Lower lobe of right lung (tissue), 2 donors: ENCODE data around the gene CAPZB. TPM values are rescaled to one million over a fixed set of nuclear protein-coding genes. Genes with fewer than 3 reads are reported as not detected.

Source experiments
- ATAC-seq, 2 donors: fragments of 200-7000 bp; cut with Tn5 transposase; one replicate each; pipeline ENCODE4 v1.9.1; 2020 to 2022; ENCODE audit warnings: mild to moderate bottlenecking in 2 of 2, moderate library complexity in 2 of 2
- DNase-seq: peaks from one replicate; pipeline ENCODE4 v3.0.0-alpha.2; 2020
- H3K27ac ChIP-seq: fragments of 200-600 bp; one replicate; pipeline ENCODE4 v1.8.0; 2022
- H3K27me3 ChIP-seq: fragments of 200-600 bp; one replicate; pipeline ENCODE4 v1.8.0; 2022; ENCODE audit warnings: low read depth
- H3K36me3 ChIP-seq: fragments of 200-600 bp; one replicate; pipeline ENCODE4 v1.8.0; 2022; ENCODE audit warnings: mild to moderate bottlenecking
- H3K4me1 ChIP-seq: fragments of 200-600 bp; one replicate; pipeline ENCODE4 v1.8.0; 2022
- H3K4me3 ChIP-seq: fragments of 200-600 bp; one replicate; pipeline ENCODE4 v1.8.0; 2022; ENCODE audit warnings: mild to moderate bottlenecking
- H3K9me3 ChIP-seq: fragments of 200-600 bp; one replicate; pipeline ENCODE4 v1.8.0; 2022
- intact Hi-C: fragments of 100-400 bp; cut with DNase I; formaldehyde crosslinking; loops from one replicate; pipeline ENCODE4 v1.11.0; 2022
- total RNA-seq: library from RNA; stranded (reverse); fragmentation: NEBNext Ultra II Directional; extraction: Animal tissue kit (Norgen Biotek cat#: 25700); gene quantifications from one replicate; pipeline ENCODE4 v1.2.1, GENCODE V29; 2021
- TF ChIP-seq, protein P1 (sequence below): fragments of 200-600 bp; IDR thresholded peaks from one replicate; pipeline ENCODE4 v1.8.0; 2022; ENCODE audit warnings: antibody characterized with exemption, mild to moderate bottlenecking
- donor health status: DM: no; HTN: yes; CAD: no; lungs with severe emphysema.

CAPZB gene
- total RNA-seq, 1 donor from 2014 or later, result 236 TPM

DNA sequence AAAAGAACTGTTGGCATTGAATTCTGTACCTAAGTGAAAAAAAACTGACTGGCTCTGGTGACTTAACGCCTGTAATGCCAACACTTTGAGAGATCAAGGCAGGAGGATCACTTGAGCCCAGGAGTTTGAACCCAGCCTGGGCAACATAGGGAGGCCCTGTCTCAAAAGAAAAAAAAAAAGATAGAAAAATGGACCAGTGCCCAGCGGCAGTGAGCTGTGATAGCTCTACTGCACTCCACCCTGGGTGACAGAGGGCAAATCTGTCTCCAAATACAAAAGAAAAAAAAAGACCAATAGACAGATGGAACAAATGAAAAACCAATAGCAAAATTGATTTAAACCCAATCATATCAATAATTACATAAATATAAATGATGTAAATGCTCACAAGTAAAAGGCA, 196.1 kb downstream of the CAPZB start:
- intact Hi-C loops, result no loop called here
- Histone ChIP-seq H3K27me3 (no peaks in the 10 kb centered on the region), H3K36me3 (no peaks in the 10 kb centered on the region), H3K9me3 (peaks cover 2% of the 10 kb centered on the region), H3K4me3 (peak overlapping the region; percentile 60), H3K27ac (no peak overlapping the region), H3K4me1 (peaks cover 6% of the 10 kb centered on the region)
- TF ChIP-seq, protein P1, sequence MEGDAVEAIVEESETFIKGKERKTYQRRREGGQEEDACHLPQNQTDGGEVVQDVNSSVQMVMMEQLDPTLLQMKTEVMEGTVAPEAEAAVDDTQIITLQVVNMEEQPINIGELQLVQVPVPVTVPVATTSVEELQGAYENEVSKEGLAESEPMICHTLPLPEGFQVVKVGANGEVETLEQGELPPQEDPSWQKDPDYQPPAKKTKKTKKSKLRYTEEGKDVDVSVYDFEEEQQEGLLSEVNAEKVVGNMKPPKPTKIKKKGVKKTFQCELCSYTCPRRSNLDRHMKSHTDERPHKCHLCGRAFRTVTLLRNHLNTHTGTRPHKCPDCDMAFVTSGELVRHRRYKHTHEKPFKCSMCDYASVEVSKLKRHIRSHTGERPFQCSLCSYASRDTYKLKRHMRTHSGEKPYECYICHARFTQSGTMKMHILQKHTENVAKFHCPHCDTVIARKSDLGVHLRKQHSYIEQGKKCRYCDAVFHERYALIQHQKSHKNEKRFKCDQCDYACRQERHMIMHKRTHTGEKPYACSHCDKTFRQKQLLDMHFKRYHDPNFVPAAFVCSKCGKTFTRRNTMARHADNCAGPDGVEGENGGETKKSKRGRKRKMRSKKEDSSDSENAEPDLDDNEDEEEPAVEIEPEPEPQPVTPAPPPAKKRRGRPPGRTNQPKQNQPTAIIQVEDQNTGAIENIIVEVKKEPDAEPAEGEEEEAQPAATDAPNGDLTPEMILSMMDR, result no peak
- DNase-seq (no peak), ATAC-seq (no peak)

Other genes starting within 250 kb of the CAPZB start
- 39.2 TPM for gene EMC1, start 234.0 kb downstream of the CAPZB start, total RNA-seq
- 16.4 TPM for gene MRTO4, start 233.7 kb downstream of the CAPZB start, total RNA-seq
- 0.30 TPM for gene AKR7A3, start 196.8 kb downstream of the CAPZB start, total RNA-seq
- gene AKR7A2, start 173.4 kb downstream of the CAPZB start, total RNA-seq, result 37.4 TPM
- gene SLC66A1, start 173.2 kb downstream of the CAPZB start, total RNA-seq, result 15.4 TPM
- 126 TPM for gene NBL1, start 158.8 kb upstream of the CAPZB start, total RNA-seq
- not detected for gene HTR6, start 179.3 kb upstream of the CAPZB start, total RNA-seq